Measurements from ENCODE around the gene AFAP1L1.

DNA sequence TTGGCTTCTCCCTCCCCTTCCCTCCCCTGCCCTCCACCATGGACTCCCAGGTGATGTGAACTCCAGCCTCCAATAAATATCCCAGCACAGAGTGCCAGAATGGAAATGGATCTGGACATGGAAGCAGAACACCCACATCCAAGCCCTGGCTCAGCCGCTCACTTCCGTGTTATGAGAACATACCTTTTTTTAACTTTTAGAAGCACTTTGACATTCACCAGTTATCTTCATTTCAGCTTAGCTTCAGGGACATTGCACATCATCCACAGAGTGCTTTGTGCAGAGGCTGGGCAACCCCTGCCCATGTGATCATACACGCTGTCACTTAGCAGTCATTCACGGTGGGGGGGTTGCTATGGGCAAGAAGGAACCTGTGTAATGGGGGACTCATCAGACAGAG lies 9.1 kb downstream of the AFAP1L1 start:
- TF ChIP-seq, protein P1, sequence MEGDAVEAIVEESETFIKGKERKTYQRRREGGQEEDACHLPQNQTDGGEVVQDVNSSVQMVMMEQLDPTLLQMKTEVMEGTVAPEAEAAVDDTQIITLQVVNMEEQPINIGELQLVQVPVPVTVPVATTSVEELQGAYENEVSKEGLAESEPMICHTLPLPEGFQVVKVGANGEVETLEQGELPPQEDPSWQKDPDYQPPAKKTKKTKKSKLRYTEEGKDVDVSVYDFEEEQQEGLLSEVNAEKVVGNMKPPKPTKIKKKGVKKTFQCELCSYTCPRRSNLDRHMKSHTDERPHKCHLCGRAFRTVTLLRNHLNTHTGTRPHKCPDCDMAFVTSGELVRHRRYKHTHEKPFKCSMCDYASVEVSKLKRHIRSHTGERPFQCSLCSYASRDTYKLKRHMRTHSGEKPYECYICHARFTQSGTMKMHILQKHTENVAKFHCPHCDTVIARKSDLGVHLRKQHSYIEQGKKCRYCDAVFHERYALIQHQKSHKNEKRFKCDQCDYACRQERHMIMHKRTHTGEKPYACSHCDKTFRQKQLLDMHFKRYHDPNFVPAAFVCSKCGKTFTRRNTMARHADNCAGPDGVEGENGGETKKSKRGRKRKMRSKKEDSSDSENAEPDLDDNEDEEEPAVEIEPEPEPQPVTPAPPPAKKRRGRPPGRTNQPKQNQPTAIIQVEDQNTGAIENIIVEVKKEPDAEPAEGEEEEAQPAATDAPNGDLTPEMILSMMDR (IDR thresholded peaks at IDR 0.05) = no peak
- no peak for TF ChIP-seq POLR2A (IDR thresholded peaks at IDR 0.05)
